IPS DF 6.9 (cell line): ENCODE results near the gene FOXK1.

Experiments
- DNase-seq: peaks from one replicate; pipeline ENCODE4 v3.0.0-alpha.2; 2013; ENCODE audit warnings: low read depth, low spot score
- H3K27ac ChIP-seq: one replicate; pipeline ENCODE4 v1.5.1; 2013; ENCODE audit warnings: low read length, control low read depth
- H3K27me3 ChIP-seq: 2 replicates; pipeline ENCODE4 v1.6.1; 2013; ENCODE audit warnings: mild to moderate bottlenecking, low read length; ENCODE audit not compliant: control insufficient read depth, insufficient read depth
- H3K36me3 ChIP-seq: 2 replicates; pipeline ENCODE4 v1.6.1; 2013; ENCODE audit warnings: low read length; ENCODE audit not compliant: control insufficient read depth, insufficient read depth
- H3K4me1 ChIP-seq: 2 replicates; pipeline ENCODE4 v1.6.1; 2013; ENCODE audit warnings: low read length; ENCODE audit not compliant: control insufficient read depth, insufficient read depth
- H3K4me3 ChIP-seq: 2 replicates; pipeline ENCODE4 v1.5.1; 2013; ENCODE audit warnings: mild to moderate bottlenecking, low read length
- H3K9me3 ChIP-seq: 2 replicates; pipeline ENCODE4 v1.6.1; 2013; ENCODE audit warnings: low read length, inconsistent platforms; ENCODE audit not compliant: control insufficient read depth, insufficient read depth
- WGBS: extraction: QIAGEN DNeasy Blood & Tissue Kit; methylation state at CpG from one replicate; pipeline ENCODE4 v1.1.7; 2013; ENCODE audit warnings: mixed read lengths, missing lambda C conversion rate; ENCODE audit not compliant: insufficient read length, insufficient coverage; 5-methylcytosine and 5-hydroxymethylcytosine counted together

FOXK1 gene

DNA sequence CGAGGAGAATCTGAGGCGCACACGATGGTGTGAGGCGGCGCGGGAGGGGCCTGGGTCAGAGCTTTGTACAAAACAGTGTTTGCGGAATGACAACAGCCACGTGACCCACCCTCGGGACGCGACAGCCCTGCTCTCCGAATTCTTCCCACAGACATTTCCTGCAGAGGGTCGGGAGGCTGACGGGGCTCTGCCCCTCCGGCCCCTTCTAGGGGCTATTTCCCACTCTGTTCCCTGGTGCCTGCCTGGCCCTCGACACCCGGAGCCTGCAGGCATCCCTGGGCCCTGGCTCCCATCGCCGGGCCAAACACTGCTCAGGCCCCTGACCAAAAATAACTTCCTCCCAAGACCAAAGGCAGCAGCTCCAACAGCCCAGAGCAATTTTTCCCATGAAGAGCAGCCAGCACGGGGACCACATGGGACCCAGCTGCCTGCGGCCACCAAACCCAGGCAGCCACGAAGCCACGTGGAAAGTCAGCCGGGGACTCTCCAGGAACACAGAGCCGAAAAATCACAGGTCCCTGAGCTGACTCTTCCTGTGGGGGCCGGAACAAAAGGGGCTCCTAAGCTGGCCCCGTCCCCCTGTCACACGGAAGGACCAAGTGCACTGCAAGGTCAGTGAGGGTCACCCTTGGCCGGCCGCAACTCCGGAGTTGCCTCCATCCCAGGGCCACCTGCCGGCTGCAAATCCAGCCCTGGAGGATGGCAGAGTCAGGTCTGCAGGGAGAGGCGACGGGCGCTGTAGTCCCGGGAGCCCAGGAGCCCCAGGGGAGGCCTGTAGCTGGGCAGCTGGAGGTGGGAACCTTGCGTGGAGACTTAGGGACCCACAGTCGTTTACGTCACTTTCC lies 137.7 kb downstream of the FOXK1 start:
- peaks cover 2% of the 10 kb centered on the region; the same call in 1 of the 2 replicates for H3K9me3 ChIP-seq
- H3K4me3 ChIP-seq, result no peak overlapping the region
- H3K27ac ChIP-seq, result no peak overlapping the region
- H3K27me3 ChIP-seq, result no peaks in the 10 kb centered on the region
- no peaks in the 10 kb centered on the region for H3K36me3 ChIP-seq
- no peak for DNase-seq
- WGBS, result no CpG with 5 or more reads among the region's 39 CpGs
- no peaks in the 10 kb centered on the region for H3K4me1 ChIP-seq

DNA sequence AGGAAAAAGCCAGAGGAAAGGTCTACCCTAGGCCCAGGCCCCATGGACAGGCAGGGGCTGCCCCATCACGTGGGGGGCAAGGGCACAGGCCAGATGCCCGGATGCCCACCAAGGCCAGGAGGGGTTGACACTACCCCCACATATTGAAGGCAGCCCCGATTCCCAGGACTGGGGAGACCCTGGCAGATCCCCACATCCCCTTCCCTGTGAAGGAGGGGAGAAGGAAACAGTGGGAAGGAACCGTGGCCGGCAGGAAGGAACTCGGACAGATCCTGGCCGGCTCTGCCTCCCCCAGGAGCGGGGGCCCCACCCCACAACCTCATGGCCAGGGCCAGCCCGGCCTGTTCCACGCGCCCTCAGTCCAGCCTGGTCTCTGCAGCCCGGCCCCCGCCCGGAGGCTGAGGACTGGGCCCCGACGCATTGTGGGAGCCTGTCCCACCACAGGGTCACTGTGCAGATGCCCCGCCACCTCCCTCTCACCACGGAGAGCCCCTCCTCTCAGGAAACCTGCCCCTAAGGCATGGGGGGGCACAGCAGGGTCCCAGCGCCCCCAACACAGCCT lies 138.4 kb downstream of the FOXK1 start:
- no peak overlapping the region for H3K27ac ChIP-seq
- H3K4me3 ChIP-seq, result no peak overlapping the region
- H3K4me1 ChIP-seq, result no peaks in the 10 kb centered on the region
- WGBS, result no CpG with 5 or more reads among the region's 19 CpGs
- DNase-seq, result no peak
- no peaks in the 10 kb centered on the region for H3K27me3 ChIP-seq
- no peaks in the 10 kb centered on the region for H3K36me3 ChIP-seq
- peaks cover 2% of the 10 kb centered on the region; the same call in 1 of the 2 replicates for H3K9me3 ChIP-seq
